Panc1 (cell line): ENCODE data around the gene PALB2.
A peak's percentile ranks its signal among the peaks of the same experiment; 100 is the strongest.

Source experiments
- POLR2AphosphoS5 ChIP-seq: IDR thresholded peaks from 2 replicates; pipeline ENCODE4 v1.6.1; 2012; ENCODE audit warnings: mild to moderate bottlenecking, low read depth, low read length, moderate library complexity
- SIN3A ChIP-seq: IDR thresholded peaks from 2 replicates; pipeline ENCODE4 v1.6.1; 2012; ENCODE audit warnings: low read depth, mild to moderate bottlenecking, low read length, moderate library complexity, borderline replicate concordance; ENCODE audit not compliant: insufficient read depth
- TCF7L2 ChIP-seq: IDR thresholded peaks from 2 replicates; pipeline ENCODE4 v1.6.1; 2011; ENCODE audit warnings: mild to moderate bottlenecking, low read depth, low read length, inconsistent platforms
- TF ChIP-seq, protein P1 (sequence below): fragments of 450-650 bp; IDR thresholded peaks from 2 replicates; pipeline ENCODE4 v1.5.1; 2017; ENCODE audit warnings: mild to moderate bottlenecking
- TF ChIP-seq, protein P2 (sequence below), 2 experiments: IDR thresholded peaks; 2 replicates each; pipeline ENCODE4 v1.6.1; 2011 to 2012; ENCODE audit warnings: low read depth in 2 of 2, control low read depth in 1 of 2, low read length in 1 of 2, mild to moderate bottlenecking in 1 of 2, moderate library complexity in 1 of 2; ENCODE audit not compliant: insufficient read depth in 1 of 2

DNA sequence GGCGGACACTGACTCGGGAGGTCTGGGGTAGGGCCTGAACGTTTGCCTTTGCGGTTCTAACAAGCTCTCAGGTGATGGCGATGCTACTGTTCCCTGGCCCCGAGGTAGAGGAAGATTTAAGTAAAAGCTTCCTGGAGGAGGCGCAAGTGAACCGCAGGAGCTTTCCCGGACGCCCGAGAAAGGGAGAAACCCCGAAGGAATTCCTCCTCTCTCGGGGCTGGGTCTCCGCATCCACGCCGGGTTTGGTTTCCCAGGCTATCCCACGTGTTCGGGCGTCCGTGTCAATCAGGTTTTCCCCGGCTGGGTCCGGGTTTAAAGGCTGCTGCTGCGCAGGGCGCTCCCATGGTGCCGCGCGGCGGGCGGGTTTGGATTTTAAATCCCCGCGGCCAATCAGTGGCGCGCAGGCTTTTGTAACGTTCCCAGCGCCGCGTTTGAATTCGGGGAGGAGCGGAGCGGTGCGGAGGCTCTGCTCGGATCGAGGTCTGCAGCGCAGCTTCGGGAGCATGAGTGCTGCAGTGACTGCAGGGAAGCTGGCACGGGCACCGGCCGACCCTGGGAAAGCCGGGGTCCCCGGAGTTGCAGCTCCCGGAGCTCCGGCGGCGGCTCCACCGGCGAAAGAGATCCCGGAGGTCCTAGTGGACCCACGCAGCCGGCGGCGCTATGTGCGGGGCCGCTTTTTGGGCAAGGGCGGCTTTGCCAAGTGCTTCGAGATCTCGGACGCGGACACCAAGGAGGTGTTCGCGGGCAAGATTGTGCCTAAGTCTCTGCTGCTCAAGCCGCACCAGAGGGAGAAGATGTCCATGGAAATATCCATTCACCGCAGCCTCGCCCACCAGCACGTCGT, 37.5 kb upstream of the PALB2 start, which contains the start of gene PLK1:
- TF ChIP-seq, protein P1, sequence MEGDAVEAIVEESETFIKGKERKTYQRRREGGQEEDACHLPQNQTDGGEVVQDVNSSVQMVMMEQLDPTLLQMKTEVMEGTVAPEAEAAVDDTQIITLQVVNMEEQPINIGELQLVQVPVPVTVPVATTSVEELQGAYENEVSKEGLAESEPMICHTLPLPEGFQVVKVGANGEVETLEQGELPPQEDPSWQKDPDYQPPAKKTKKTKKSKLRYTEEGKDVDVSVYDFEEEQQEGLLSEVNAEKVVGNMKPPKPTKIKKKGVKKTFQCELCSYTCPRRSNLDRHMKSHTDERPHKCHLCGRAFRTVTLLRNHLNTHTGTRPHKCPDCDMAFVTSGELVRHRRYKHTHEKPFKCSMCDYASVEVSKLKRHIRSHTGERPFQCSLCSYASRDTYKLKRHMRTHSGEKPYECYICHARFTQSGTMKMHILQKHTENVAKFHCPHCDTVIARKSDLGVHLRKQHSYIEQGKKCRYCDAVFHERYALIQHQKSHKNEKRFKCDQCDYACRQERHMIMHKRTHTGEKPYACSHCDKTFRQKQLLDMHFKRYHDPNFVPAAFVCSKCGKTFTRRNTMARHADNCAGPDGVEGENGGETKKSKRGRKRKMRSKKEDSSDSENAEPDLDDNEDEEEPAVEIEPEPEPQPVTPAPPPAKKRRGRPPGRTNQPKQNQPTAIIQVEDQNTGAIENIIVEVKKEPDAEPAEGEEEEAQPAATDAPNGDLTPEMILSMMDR, result no peak
- TF ChIP-seq, protein P2, sequence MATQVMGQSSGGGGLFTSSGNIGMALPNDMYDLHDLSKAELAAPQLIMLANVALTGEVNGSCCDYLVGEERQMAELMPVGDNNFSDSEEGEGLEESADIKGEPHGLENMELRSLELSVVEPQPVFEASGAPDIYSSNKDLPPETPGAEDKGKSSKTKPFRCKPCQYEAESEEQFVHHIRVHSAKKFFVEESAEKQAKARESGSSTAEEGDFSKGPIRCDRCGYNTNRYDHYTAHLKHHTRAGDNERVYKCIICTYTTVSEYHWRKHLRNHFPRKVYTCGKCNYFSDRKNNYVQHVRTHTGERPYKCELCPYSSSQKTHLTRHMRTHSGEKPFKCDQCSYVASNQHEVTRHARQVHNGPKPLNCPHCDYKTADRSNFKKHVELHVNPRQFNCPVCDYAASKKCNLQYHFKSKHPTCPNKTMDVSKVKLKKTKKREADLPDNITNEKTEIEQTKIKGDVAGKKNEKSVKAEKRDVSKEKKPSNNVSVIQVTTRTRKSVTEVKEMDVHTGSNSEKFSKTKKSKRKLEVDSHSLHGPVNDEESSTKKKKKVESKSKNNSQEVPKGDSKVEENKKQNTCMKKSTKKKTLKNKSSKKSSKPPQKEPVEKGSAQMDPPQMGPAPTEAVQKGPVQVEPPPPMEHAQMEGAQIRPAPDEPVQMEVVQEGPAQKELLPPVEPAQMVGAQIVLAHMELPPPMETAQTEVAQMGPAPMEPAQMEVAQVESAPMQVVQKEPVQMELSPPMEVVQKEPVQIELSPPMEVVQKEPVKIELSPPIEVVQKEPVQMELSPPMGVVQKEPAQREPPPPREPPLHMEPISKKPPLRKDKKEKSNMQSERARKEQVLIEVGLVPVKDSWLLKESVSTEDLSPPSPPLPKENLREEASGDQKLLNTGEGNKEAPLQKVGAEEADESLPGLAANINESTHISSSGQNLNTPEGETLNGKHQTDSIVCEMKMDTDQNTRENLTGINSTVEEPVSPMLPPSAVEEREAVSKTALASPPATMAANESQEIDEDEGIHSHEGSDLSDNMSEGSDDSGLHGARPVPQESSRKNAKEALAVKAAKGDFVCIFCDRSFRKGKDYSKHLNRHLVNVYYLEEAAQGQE (IDR thresholded peaks at IDR 0.05; ENCODE audit: insufficient read depth in 1 of 2, low read depth in 2 of 2, low read length in 1 of 2), result no peak
- TF ChIP-seq SIN3A (peak; percentile 99), POLR2AphosphoS5 (peak; percentile 82; the same call in 1 of the 2 replicates), TCF7L2 (peak; percentile 44; the same call in 1 of the 2 replicates)
